GM21447 (cell line): ENCODE data around the gene ZNF318.
"Not testable (repeated sequence)": the region's sequence is repeated elsewhere in the genome, so short reads cannot be mapped to it uniquely, and the experiment has no call there.

Experiments
- ATAC-seq: cut with Tn5 transposase; IDR thresholded peaks from one replicate; pipeline ENCODE4 v1.9.1; 2021; ENCODE audit not compliant: unreplicated experiment

ZNF318 gene

DNA sequence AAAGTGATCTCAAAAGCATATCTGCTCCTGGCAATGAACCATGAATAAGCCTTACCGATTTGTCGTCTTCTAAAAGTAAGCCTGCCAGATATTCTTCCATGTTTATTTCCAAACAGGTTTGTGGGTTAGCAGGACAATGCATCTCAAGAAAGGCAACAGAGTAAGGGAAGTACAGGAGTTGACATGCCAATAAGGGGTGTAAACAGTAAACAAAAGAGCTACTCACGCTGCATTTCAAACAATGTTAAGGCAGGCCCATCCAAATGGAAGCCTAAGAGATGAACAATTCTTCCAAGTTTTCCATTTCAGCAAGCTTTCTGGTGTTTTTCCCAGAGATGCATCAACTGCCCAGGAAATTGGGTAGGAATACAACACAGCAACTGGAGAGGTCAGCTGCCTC is 33.1 kb downstream of the ZNF318 start:
- ATAC-seq, result no peak

DNA sequence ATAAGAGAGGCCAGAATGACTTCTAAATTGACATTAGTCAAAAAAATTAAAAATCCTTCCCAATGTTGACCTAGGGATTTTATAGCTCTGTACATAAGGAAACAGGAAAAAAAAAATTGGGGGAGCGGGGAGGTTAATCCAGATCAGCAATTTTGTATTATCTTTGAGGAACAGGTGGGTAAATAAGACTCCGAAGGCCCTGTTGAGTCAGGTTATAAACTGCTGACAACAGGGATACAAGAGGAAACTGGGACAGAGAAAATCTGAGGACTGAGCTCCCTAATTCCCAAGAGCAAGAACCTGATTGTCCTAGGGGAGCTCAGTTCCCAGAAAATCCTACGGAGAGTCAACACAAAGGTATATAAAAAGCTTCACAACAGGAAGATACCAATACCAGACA is 34.0 kb downstream of the ZNF318 start:
- no peak for ATAC-seq

DNA sequence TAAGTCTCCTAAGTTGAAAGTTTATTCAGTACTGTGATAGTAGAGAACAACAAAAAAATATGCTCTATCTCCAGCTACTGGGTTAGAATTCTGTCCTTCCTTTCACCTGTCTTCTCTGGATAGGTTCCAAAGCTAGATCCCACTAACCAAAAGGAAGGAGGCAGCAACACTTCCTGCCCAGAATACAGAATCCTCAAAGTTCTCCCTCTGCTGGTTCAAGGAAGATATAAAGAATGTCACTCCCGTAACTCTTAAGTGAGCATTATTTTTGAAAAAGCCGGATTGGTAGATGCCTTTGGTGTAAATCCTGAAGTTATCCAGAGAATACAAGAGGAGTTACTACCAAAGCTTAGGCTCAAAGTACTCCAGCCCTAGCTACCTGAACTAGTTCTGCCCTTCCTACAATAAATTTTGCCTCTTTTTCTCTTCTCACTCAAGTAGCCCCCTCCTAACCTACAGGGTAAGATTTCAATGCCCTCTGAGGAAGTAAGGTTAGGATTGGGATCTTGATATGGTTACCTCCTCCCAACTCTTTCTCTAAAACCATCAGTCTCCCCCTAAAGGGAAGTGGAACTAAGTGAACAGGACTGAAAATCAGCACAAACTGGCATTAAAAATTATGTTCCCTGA is 34.9 kb downstream of the ZNF318 start:
- no peak for ATAC-seq

DNA sequence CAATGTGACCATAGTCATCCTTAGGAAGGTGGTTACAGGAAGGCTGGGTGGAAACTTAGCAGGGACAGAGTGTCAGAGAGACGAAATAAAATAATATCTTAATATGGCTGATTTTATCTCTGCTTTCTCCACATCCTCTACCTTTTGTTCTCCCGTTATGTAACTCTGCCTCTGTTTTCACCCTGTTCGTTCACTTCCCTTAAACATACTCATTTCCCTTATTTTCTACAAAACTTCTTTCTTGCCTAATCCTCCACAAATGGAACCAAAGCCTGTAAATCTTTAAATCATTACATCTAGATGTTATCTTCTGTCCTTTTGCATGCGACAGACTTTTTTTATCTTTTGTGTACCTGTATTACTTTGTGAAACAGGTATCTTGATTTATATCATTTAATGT is 37.6 kb downstream of the ZNF318 start:
- no peak for ATAC-seq

DNA sequence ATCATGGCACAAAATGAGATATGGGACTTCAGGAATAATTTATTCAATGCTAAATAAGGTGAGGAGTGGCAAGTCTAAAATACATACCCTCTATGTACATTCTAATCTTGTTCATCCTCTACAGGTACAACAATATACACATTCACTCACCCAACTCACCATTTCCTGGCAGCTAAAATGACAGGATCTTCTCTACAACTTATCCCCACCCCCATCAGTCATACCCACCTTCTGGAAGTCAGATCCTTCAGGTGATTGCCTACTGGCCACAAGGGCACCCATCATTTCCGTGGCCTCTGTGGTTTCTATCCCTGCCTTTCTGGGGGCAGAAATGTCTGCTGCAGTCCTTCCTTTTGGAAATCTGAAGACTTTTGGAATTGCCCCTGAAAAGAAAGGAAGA is 38.0 kb downstream of the ZNF318 start:
- no peak for ATAC-seq

DNA sequence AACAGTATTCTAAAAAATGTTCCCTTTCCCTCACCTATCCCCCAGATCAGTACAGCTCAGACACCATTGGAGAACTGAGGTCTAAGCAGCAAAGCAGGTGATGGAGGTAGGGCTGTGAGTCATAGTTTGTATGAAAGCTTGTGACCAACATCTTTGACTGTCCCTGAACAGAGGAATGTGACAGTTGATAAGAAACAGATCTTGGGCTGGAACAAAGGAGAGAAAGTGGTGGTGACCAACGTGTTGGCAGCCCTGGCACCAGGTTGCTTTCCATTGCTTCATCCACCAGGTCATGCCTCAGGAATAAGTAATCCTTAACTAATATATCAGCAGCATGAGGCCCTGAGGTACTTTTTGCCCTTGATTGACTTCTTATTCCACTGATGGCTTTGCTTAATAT is 40.9 kb downstream of the ZNF318 start:
- no peak for ATAC-seq

DNA sequence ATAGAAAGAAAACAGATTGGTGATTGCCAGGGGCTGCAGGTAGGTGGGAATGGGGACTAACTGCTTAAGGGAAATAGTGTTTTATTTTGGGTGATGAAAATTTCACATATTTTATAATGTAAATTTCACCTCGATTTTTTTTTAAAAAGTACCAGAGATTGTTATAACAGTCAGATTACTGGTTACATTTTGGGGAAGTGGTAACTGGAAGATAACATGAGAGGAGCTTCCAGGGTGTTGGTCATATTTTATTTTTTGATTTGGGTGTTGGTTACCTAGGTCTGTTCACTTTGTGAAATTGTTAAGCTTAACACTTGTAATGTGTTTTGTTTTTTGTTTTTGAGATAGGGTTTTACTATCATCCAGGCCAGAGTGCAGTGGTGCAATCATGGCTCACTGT is 43.6 kb downstream of the ZNF318 start:
- ATAC-seq, result no peak

DNA sequence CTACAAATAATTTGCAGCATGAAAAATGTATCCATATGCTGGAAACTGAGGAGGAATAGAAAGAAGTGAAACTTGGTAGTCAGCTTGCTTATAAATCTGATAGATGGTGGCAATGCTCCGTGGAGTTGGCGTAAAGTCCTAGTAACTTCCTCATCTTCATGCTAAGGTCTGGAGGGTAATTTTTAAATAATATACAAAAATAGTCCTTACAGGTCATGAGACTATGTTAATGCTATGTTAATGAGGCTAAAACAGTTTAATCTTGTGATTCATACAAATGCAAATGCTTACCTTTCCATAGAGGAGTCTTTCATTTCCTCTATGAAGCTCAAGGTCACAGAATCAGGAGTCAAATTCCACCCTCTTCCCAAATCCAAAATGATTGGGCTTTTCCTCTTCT is 51.4 kb downstream of the ZNF318 start:
- ATAC-seq, result no peak

DNA sequence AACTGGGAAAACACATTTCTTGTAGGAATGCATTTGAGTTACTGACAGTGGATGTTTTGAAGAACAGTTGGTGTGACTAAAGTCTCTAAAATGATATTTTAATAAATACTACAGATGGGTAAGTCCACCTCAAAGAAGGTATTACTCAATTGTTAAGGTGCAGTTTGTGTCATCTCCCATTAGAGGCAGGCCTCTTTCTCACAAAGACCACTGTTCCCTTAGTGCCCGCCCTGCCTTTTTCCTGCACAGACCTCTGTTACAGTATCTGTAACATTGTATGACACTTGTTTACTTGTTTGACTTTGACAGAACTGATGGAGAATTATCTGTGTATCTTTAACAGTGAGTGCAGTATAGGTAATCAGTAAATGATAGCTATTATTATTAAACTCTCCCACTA is 55.6 kb downstream of the ZNF318 start:
- no peak for ATAC-seq

DNA sequence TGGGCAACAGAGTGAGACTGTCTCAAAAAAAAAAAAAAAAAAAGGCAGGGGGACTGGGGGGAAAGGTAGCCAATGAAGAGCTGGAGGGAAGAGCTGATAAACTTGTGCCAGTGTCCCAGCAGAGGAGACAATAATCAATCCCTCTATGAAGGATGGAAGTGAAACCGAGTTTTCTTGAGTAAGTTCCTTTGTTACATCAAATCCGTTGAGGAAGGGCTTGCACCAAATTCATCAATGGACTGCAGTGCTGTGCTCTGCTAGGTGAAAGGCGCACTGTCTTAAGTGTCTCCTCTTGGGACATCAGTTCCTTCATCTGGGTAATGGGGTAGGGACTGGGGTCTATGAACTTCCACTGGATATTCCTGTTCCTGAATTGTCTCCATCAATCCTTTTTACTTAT is 57.8 kb downstream of the ZNF318 start:
- ATAC-seq, result no peak

DNA sequence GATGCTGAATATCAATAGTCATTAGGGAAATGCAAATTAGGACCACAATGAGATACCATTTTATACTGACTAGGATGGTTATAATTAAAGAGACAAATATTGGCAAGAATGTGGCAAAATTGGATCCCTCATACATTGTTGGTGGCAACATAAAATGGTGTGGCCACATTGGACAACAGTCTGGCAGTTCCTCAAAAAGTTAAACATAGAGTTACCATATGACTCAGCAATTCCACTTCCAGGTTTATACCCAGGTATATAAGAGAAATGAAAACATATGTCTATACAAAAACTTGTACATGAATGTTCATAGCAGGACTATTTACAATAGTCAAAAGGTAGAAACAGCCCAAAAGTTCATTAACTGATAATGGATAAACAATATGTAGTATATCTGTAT is 58.8 kb downstream of the ZNF318 start:
- ATAC-seq, result no peak

DNA sequence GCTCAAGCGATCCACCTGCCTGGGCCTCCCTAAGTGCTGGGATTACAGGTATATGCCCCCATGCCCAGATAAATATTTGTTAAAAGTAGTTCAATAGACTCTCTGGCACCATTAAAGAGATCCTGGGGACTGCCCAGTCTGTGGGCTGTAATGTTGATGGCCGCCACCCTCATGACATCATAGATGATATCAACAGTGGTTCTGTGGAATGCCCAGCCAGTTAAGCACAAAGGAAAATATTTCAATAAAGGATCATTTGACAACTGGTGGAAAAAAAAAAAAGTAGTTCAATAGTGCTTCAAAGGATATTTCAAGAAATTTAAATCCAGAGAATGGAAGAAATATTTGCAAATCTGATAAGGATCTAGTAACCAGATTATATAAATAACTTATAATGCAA is 59.3 kb downstream of the ZNF318 start:
- no peak for ATAC-seq

DNA sequence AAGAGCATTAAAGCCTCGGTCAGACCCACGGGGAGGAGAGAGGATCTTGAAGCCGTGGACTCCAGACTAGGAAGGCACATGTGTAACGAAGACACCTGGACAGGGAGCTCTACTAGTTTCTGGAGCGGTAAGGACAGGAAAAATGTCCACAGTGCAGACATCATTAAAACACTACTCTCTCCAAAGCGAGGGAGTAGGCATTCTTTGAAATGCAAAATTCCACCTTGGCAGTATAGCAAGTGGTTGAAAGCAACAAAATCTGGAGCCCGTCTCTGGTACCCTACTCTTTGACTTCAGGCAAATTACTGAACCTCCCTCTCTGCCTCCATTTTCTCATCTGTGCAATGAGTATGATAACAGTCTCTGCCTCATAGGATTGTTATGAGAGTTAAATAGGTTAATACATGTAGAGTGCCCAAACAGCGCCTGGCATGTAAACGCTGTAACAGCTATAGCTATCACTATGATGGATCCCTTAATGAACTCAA is 60.4 kb downstream of the ZNF318 start:
- no peak for ATAC-seq

DNA sequence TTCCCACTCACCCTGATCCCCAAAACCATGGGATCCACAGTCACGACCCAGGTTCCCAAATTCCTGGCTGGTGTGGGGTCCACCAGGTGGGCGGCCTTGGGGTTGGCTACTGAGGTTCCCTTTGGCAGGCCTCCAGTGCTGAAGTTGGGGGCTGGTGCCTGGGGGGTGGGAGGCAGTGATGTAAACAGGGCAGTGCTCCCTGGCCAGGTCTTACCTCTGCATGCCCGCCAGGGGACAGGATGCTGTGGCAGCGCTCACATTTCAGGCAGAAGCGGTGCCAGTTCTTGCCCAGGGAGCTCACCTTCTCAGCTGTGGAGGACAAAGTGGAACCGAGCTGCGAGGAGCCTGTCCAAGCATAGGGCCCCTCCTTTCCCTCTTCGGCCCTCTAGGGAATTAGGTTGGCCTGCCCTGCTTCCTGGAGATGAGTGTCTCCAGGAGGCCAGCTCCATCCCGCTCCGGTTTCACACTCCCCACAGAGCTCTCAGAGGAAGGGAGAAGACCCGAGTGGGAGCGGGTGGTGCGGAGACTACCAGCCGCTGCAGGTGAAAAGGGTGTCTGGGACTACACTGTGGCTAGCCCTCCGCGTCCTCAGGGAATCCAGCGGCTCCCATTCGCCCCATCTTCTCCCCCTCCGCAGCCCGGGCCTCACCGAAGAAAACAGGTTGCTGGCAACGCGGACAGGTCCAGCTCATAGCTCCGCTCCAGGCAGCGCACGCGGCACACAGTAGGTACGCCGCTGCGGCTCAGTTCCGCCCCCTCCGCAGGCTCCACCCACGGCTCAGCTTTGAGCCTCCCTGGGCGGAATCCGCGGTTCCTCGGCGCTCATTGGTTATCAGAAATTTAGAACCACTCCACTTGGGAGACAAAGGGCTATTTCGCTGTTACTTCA is 61.1 kb downstream of the ZNF318 start, which contains the start of gene CRIP3:
Gene CRIP3, minus strand, starts transcription at position 726 of the 889 bp plus-strand sequence. Its CDS starts 34 bp downstream, at position 692.
- ATAC-seq, result no peak

DNA sequence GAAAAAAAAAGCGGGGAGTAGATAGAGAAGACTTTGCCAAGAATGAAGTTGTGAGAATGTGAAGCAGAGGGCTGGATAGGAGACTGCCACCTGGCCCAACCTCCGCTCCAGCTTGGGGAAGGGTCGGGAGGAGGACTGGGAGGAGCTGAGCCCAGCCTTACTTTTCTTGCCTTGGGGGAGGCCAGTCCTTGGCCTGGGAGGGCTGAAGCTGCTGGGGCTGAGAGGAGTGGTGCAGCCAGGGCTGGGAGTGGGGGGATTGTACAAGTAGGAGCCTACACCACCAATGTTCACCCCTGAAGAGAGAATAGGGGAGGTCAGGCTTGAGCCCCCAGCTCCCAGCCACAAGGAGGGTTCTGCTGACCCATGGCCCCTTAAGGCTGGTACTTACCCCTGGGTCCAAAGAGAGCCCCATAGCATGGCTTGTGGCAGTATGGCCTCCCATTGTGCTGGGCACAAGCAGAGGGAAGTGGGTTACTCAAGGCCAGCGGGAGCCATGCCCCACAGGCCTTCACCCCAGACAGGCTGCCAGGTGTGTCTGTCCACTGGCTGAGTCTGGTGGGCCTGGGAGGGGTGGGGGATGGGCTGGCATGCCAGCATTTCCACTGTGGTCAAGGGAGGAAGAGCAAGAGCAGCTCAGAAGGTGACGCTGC is 61.9 kb downstream of the ZNF318 start:
- no peak for ATAC-seq

DNA sequence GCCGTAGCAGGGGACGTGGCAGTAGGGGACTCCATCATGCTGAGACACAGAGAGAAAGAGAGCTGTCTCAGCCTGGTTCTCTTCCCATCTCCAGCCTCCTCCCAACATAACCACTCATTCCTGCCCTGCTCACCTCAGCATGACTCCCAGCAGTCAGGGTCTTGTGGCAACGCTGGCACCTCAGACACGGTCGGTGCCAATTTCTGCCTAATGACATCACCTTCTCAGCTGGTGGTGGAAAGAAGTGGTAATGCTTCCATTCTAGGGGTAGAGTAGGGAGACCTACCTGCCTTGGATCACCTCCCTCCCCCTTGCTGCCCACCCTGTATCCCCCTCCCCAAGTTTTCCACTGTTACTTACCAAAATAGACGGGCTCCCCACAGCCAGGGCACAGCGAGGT is 63.4 kb downstream of the ZNF318 start:
- ATAC-seq, result no peak

DNA sequence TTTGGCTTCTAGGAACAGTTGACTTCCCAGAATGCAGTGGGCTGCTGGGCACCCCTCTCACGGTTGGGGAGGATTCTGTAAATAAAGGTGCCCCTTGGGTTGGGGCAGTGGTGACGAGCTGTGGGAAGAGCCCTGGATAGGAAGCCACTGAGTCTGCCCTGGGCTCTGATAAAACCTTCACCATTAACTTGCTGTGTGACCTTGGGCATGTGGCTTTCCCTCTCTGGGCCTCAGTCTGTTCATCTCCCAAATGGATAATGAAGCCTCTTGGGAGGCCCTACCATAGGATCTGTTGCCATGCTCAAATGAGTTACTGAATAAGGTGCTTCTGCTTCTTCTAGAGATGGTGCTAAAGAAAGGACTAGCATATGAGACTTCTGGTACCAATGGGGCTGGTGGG is 64.6 kb downstream of the ZNF318 start:
- no peak for ATAC-seq

DNA sequence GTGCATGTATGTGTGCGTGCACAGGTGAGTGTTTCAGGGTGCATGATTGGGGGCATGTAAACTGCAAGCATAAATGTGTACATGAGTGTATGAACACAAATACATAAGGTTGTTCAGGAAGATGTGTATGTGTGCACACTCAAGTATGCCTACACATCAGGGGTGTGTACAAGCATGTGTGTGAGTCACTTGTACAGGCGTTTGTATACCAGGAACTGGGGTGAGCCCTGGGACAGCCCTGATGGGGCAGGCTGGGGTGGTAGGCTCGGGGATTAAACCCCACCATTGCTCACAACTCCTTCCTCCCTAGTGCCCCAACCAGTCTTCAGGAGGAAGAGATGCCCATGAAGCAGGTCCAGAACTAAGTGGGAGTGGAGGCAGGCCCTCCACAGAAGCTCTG is 65.1 kb downstream of the ZNF318 start:
- no peak for ATAC-seq

DNA sequence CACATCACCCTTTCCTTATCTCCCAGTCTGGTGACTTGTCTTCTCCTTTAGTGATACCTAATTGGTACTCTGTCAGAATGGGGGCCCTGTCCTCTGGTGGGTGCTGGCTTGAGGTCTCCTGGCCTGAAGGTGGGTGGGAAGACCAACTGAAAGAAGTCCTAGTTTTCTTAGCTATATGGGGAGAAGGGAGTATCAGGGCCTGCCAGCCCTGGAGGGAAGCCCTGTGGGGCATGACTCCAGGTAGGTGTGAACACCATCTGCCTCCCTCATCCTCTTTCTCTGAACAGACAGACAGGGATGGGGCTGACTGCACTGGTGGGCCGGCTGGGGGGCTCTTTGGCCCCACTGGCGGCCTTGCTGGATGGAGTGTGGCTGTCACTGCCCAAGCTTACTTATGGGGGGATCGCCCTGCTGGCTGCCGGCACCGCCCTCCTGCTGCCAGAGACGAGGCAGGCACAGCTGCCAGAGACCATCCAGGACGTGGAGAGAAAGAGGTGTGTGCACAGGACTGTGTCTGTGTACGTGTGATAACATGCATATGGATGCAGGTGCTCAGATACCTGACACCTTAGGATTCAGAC is 65.6 kb downstream of the ZNF318 start:
- ATAC-seq, result no peak

DNA sequence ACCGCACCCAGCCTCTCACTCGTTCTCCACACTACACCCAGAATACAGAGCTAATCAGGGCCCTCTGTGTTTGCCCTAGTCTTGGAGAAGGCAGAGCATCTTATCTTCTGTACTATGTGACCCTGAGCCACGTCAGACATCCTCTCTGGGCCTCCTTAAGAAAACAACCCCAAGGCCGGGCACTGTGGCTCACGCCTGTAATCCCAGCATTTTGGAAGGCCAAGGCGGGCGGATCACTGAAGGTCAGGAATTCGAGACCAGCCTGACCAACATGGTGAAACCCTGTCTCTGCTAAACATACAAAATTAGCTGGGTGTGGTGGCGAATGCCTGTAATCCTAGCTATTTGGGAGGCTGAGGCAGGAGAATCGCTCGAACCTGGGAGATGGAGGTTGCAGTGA is 66.4 kb downstream of the ZNF318 start:
- ATAC-seq, result not testable (repeated sequence)

DNA sequence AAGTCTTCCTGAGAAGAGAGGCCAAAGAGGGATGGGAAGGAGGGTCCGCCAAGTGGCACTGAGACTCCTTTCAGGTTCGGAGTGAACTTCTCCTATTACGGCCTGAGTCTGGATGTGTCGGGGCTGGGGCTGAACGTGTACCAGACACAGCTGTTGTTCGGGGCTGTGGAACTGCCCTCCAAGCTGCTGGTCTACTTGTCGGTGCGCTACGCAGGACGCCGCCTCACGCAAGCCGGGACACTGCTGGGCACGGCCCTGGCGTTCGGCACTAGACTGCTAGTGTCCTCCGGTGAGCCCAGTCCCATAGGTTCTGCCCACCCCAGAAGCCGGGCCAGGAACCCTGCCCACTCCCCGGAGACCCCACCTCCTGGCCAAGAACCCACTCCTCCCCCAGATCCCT is 67.3 kb downstream of the ZNF318 start:
- no peak for ATAC-seq
